Gastroesophageal sphincter (tissue), 4 donors: Measurements from ENCODE around the gene SPAG4. TPM values are rescaled to one million over a fixed set of nuclear protein-coding genes. Genes with fewer than 3 reads are reported as not detected.

Source experiments
- ATAC-seq: fragments of 150-250 bp; one replicate; pipeline ENCODE4 v1.9.1; 2016; ENCODE audit warnings: mild to moderate bottlenecking, moderate library complexity
- H3K27ac ChIP-seq, 4 donors: fragments of 200-600 bp; sonication (generic) in 3 of 4; 1 replicate in 3 of 4; 2 replicates in 1 of 4; pipeline ENCODE4 v1.5.1; 2016 to 2019
- H3K27me3 ChIP-seq: fragments of 200-600 bp; sonication (generic); one replicate; pipeline ENCODE4 v1.5.1; 2019
- H3K36me3 ChIP-seq, 2 donors: fragments of 200-600 bp; sonication (generic); one replicate each; pipeline ENCODE4 v1.5.1; 2019; ENCODE audit warnings: control low read depth in 1 of 2
- H3K4me1 ChIP-seq, 3 donors: fragments of 200-600 bp; sonication (generic); 1 replicate in 2 of 3; 2 replicates in 1 of 3; pipeline ENCODE4 v1.5.1; 2016 to 2019; ENCODE audit warnings: control low read depth in 2 of 3
- H3K4me3 ChIP-seq, 2 donors: fragments of 200-600 bp; sonication (generic); one replicate each; pipeline ENCODE4 v1.5.1; 2019; ENCODE audit warnings: mild to moderate bottlenecking in 1 of 2, moderate library complexity in 1 of 2
- H3K9me3 ChIP-seq, 3 donors: fragments of 200-600 bp; sonication (generic); one replicate each; pipeline ENCODE4 v1.5.1; 2017 to 2019; ENCODE audit warnings: control low read depth in 2 of 3
- EP300 ChIP-seq: sonication (generic); formaldehyde crosslinking; IDR thresholded peaks from one replicate; pipeline ENCODE4 v1.6.1; 2017; ENCODE audit warnings: antibody characterized with exemption, mild to moderate bottlenecking
- POLR2A ChIP-seq, 2 donors: fragments of 450-650 bp; IDR thresholded peaks; one replicate each; pipeline ENCODE4 v1.6.1; 2017; ENCODE audit warnings: antibody characterized with exemption in 2 of 2, mild to moderate bottlenecking in 2 of 2, moderate library complexity in 1 of 2
- POLR2AphosphoS5 ChIP-seq: sonication (generic); formaldehyde crosslinking; IDR thresholded peaks from one replicate; pipeline ENCODE4 v1.6.1; 2017; ENCODE audit warnings: antibody characterized with exemption
- whole genome bisulfite sequencing, 2 donors: methylation state at CpG; one replicate each; pipeline ENCODE4 v1.1.5; 2018; ENCODE audit warnings: low coverage in 1 of 2; 5-methylcytosine and 5-hydroxymethylcytosine counted together
- total RNA-seq, 4 donors: library from RNA; depleted of rRNA; stranded (reverse); fragments of >200 nt; gene quantifications; one replicate each; pipeline ENCODE4 v1.1.0, GENCODE V29; 2016
- TF ChIP-seq, protein P1 (sequence below), 4 experiments: fragments of 200-600 bp in 2 of 4; fragments of 450-650 bp in 2 of 4; sonication (generic) in 1 of 4; IDR thresholded peaks; one replicate each; pipeline ENCODE4 v1.5.1; 2017 to 2019; ENCODE audit warnings: antibody characterized with exemption in 4 of 4, mild to moderate bottlenecking in 2 of 4, moderate library complexity in 2 of 4

Gene SPAG4
- total RNA-seq, 4 donors from 2014 or later, result 0.85 to 3.5 (median 2.9) TPM

DNA sequence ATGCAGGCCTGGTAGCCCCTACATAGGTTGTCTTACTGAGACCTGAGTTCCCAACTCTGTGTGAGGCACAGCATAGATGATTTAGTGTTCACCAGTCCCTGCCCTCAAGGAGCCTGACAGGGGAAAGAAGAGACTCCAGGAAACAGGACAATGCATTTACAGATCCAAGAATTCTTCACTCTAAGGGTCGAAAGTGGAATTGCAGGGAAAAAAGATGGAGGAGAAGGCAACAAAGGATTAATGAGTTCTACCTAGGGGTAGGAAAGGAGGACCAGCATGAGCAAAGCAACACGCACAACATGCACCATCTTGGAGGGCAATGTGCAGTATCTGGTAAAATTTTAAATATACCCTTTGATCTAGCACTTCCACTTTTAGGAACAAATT lies 5.9 kb downstream of the SPAG4 start:
- no peak overlapping the region for H3K4me3 ChIP-seq
- TF ChIP-seq POLR2A (IDR thresholded peaks at IDR 0.05), result no peak
- no peak for TF ChIP-seq EP300
- TF ChIP-seq, protein P1, sequence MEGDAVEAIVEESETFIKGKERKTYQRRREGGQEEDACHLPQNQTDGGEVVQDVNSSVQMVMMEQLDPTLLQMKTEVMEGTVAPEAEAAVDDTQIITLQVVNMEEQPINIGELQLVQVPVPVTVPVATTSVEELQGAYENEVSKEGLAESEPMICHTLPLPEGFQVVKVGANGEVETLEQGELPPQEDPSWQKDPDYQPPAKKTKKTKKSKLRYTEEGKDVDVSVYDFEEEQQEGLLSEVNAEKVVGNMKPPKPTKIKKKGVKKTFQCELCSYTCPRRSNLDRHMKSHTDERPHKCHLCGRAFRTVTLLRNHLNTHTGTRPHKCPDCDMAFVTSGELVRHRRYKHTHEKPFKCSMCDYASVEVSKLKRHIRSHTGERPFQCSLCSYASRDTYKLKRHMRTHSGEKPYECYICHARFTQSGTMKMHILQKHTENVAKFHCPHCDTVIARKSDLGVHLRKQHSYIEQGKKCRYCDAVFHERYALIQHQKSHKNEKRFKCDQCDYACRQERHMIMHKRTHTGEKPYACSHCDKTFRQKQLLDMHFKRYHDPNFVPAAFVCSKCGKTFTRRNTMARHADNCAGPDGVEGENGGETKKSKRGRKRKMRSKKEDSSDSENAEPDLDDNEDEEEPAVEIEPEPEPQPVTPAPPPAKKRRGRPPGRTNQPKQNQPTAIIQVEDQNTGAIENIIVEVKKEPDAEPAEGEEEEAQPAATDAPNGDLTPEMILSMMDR (IDR thresholded peaks at IDR 0.05), result no peak
- no peak for TF ChIP-seq POLR2AphosphoS5
- peaks cover 0 to 37% of the 10 kb centered on the region in 2 donors for H3K36me3 ChIP-seq
- no peak for ATAC-seq
- WGBS, 2 donors, result 74 to 96% methylated on average over 2 of the region's 2 CpGs
- peaks cover 0 to 35% (median 22%) of the 10 kb centered on the region in 3 donors for H3K4me1 ChIP-seq
- no peaks in the 10 kb centered on the region for H3K27me3 ChIP-seq
- no peak overlapping the region for H3K27ac ChIP-seq
- H3K9me3 ChIP-seq, result no peaks in the 10 kb centered on the region

DNA sequence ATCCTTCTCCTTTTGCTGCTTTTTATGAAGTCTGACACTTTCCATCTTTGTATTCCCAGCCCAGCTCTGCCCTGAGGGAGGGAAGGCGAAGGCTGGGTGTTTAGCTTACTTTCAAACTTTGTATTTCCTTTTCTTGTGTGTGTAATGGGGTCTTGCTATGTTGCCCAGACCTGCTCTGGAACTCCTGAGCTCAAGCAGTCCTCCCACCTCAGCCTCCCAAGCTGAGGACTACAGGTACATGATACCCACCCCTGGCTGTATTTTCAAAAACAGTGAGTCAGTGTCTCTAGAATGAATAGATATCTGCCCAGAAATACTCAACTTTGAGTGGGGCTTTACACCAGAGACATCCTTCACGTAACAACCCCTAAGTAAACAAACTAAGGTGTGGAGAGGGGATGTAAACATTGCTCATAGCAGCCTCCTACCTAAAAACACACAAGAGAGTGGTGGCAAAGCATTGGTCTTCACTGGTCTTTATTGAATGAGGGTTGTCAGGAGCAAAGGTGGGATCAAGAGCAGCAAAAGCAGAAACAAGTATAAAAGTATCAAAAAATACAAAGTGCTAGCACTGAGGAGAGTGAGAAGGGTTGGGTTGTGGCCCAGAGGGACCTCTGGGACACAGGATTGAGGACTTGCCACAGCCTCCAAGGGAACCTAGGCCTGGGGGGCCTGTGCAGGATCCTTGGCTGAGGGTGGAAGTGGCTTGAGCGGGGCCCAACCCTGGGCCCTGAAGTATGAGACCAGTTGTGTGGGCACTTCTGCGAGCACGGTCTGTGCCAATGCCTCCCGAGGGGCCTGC lies 10.2 kb downstream of the SPAG4 start:
- TF ChIP-seq POLR2AphosphoS5, result no peak
- TF ChIP-seq POLR2A (IDR thresholded peaks at IDR 0.05), result no peak
- TF ChIP-seq EP300, result no peak
- TF ChIP-seq, protein P1 (IDR thresholded peaks at IDR 0.05), result no peak
- Histone ChIP-seq H3K27ac (no peak overlapping the region), H3K27me3 (no peaks in the 10 kb centered on the region), H3K9me3 (no peaks in the 10 kb centered on the region), H3K36me3 (peaks cover 0 to 78% of the 10 kb centered on the region in 2 donors), H3K4me3 (no peak overlapping the region), H3K4me1 (no peaks in the 10 kb centered on the region)
- ATAC-seq, result no peak
- WGBS, 2 donors, result 92 to 100% methylated on average over 1 to 4 of the region's 6 CpGs

DNA sequence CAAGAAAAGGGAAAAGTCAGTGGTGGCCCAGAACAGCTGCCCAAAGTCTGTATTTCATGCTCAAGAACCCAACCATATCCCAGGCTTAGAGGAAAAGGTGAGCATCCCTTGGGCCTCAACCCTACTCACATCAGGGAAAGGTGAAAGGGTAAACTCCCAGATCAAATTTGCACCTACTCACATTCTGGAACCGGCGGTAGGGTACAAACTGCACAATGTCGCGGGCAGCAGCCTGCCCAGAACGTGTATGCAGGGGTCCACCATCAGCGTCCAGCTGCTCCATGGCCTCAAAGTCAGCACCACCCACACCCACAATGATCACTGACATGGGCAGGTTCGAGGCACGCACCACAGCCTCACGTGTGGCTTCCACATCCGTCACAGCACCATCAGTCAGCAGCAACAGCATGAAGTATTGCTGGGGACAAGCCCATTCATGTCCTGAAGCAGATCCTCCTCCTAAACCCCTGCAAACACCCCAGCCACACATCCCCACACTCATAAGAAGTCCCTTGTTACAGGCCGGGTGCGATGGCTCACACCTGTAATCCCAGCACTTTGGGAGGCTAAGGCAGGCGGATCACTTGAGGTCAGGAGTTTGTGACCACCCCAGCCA lies 10.9 kb downstream of the SPAG4 start:
- TF ChIP-seq POLR2AphosphoS5 (no peak), POLR2A (IDR thresholded peaks at IDR 0.05) (no peak), EP300 (no peak)
- TF ChIP-seq, protein P1 (IDR thresholded peaks at IDR 0.05), result no peak
- H3K9me3 ChIP-seq, result no peaks in the 10 kb centered on the region
- WGBS, 2 donors, result 80 to 100% methylated on average over 1 to 3 of the region's 13 CpGs
- no peaks in the 10 kb centered on the region for H3K27me3 ChIP-seq
- H3K4me3 ChIP-seq, result no peak overlapping the region
- ATAC-seq, result no peak
- no peak overlapping the region for H3K27ac ChIP-seq
- peaks cover 0 to 79% of the 10 kb centered on the region in 2 donors for H3K36me3 ChIP-seq
- no peaks in the 10 kb centered on the region for H3K4me1 ChIP-seq

DNA sequence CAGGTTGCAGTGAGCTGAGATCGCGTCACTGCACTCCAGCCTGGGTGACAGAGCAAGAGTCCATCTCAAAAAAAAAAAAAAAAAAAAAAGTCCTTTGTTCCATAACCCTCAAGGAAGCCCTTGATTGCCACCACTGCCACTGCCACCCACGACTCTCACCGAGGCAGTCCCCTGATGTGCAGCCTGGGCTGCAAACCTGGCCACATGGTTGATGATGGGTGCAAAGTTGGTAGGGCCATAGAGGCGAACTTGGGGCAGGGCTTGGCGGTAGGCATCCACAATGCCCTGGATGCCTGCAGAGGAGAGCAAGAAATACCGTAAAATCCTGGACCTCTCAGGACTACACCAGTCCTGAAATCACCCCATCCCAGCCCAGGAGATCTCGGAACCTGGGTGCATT lies 11.5 kb downstream of the SPAG4 start:
- peaks cover 0 to 80% of the 10 kb centered on the region in 2 donors for H3K36me3 ChIP-seq
- H3K27ac ChIP-seq, result no peak overlapping the region
- no peak for ATAC-seq
- H3K9me3 ChIP-seq, result no peaks in the 10 kb centered on the region
- 100% methylated on average over 2 of the region's 8 CpGs for WGBS, 2 donors
- no peaks in the 10 kb centered on the region for H3K4me1 ChIP-seq
- H3K4me3 ChIP-seq, result no peak overlapping the region
- H3K27me3 ChIP-seq, result no peaks in the 10 kb centered on the region
- TF ChIP-seq, protein P1 (IDR thresholded peaks at IDR 0.05), result no peak
- no peak for TF ChIP-seq POLR2A (IDR thresholded peaks at IDR 0.05)
- no peak for TF ChIP-seq EP300
- no peak for TF ChIP-seq POLR2AphosphoS5
